HepG2 (cell line): ENCODE measurements around the gene PKD1L1. TPM values are rescaled to one million over a fixed set of nuclear protein-coding genes. Genes with fewer than 3 reads are reported as not detected.

Source experiments
- ATAC-seq: fragments of 200-7000 bp; cut with Tn5 transposase; 3 replicates; pipeline ENCODE4 v1.9.1; 2020; ENCODE audit warnings: mild to moderate bottlenecking, moderate library complexity
- BruUV-seq: library from RNA; stranded (reverse); fragments of 400-500 nt; replicated peaks from 2 replicates; lab custom pipeline; 2021; lab: Mats Ljungman, UMichigan
- CTCF ChIA-PET: fragments of 300-600 bp; formaldehyde crosslinking; extraction: SDS; loops from one replicate; lab custom pipeline; 2021; ENCODE audit warnings: low total read pairs, inconsistent platforms, low intra/inter-chr PET ratio; lab: Yijun Ruan, JAX
- POLR2A ChIA-PET: fragments of 350-600 bp; sonication (Branson Sonifier 250); formaldehyde crosslinking; loops from one replicate; lab custom pipeline; 2020; ENCODE audit warnings: antibody characterized with exemption, inconsistent platforms; lab: Yijun Ruan, JAX
- DNase-seq: peaks from one replicate; pipeline ENCODE4 v3.0.0-alpha.2; 2015; ENCODE audit warnings: low spot score
- FAIRE-seq: peaks from 3 replicates; lab custom pipeline; 2011; peaks lifted over from hg19 to GRCh38; lab: Jason Lieb, UNC
- H2AFZ ChIP-seq: one replicate; pipeline ENCODE4 v1.6.1; 2011; ENCODE audit warnings: low read length, inconsistent platforms
- H3K27ac ChIP-seq: fragments of 300-600 bp; 3 replicates; pipeline ENCODE4 v1.8.0; 2011; ENCODE audit warnings: mixed run types, mild to moderate bottlenecking, mixed read lengths, low read length, inconsistent platforms; ENCODE audit not compliant: insufficient read depth; ENCODE audit errors: extremely low read length
- H3K27me3 ChIP-seq, 2 experiments: fragments of 200-600 bp in 1 of 2; 2 replicates in 1 of 2; 3 replicates in 1 of 2; pipeline versions ENCODE4 v1.6.0 to v1.8.0; 2011; ENCODE audit warnings: low read length in 2 of 2, mild to moderate bottlenecking in 2 of 2, moderate library complexity in 2 of 2, inconsistent platforms in 1 of 2; ENCODE audit not compliant: insufficient read depth in 2 of 2, control insufficient read depth in 1 of 2
- H3K36me3 ChIP-seq, 2 experiments: fragments of 200-600 bp in 1 of 2; replicated peaks in 1 of 2; 2 replicates in 1 of 2; 3 replicates in 1 of 2; pipeline versions ENCODE4 v1.5.1 to v1.8.0; 2011; ENCODE audit warnings: low read length in 2 of 2, inconsistent platforms in 1 of 2; ENCODE audit not compliant: insufficient read depth in 2 of 2, control insufficient read depth in 1 of 2
- H3K4me1 ChIP-seq: 2 replicates; pipeline ENCODE4 v1.5.1; 2012; ENCODE audit warnings: low read length, inconsistent platforms; ENCODE audit not compliant: insufficient read depth
- H3K4me2 ChIP-seq: 2 replicates; pipeline ENCODE4 v1.6.0; 2011; ENCODE audit warnings: low read depth, low read length, inconsistent platforms
- H3K4me3 ChIP-seq, 3 experiments: fragments of 200-600 bp in 1 of 3; sonication (generic), shearing (Covaris generic) in 1 of 3; replicated peaks in 1 of 3; 2 replicates each; pipeline ENCODE4 v1.5.1; 2011 to 2016; ENCODE audit warnings: low read length in 3 of 3, inconsistent platforms in 2 of 3, low read depth in 2 of 3, mild to moderate bottlenecking in 2 of 3, control low read depth in 1 of 3, mixed read lengths in 1 of 3; ENCODE audit not compliant: insufficient read depth in 1 of 3
- H3K79me2 ChIP-seq: one replicate; pipeline ENCODE4 v1.6.1; 2011; ENCODE audit warnings: low read length, inconsistent platforms; ENCODE audit not compliant: insufficient read depth
- H3K9ac ChIP-seq: 2 replicates; pipeline ENCODE4 v1.6.0; 2011; ENCODE audit warnings: mild to moderate bottlenecking, low read depth, low read length, inconsistent platforms; ENCODE audit not compliant: insufficient read depth
- H3K9me3 ChIP-seq: 2 replicates; pipeline ENCODE4 v1.5.1; 2012; ENCODE audit warnings: mild to moderate bottlenecking, low read length
- H4K20me1 ChIP-seq: 2 replicates; pipeline ENCODE4 v1.6.0; 2011; ENCODE audit warnings: inconsistent platforms, mild to moderate bottlenecking, low read length, moderate library complexity; ENCODE audit not compliant: insufficient read depth
- MNT ChIP-seq: fragments of 450-650 bp; IDR thresholded peaks from 2 replicates; pipeline ENCODE4 v1.6.1; 2016
- RBM22 ChIP-seq: fragments of 200-400 bp; formaldehyde crosslinking; optimal IDR thresholded peaks from 2 replicates; pipeline ENCODE3; 2017; ENCODE audit warnings: mild to moderate bottlenecking, low read length, moderate library complexity
- WGBS: methylation state at CpG from one replicate; pipeline ENCODE4 v1.1.6; 2017; ENCODE audit warnings: low lambda C conversion rate; 5-methylcytosine and 5-hydroxymethylcytosine counted together
- in situ Hi-C: cut with HindIII; loops from 2 replicates; pipeline ENCODE4 v1.10.0; 2017; ENCODE audit warnings: low pct_unique_long_range_greater_than_20kb; ENCODE audit not compliant: extremely low pct_ligation_motif_present
- intact Hi-C: fragments of 100-400 bp; cut with micrococcal nuclease; formaldehyde crosslinking; loops from one replicate; pipeline ENCODE4 v1.10.0; 2022; ENCODE audit not compliant: unreplicated experiment
- polyA plus RNA-seq, 8 experiments: library from polyadenylated mRNA; depleted of rRNA in 3 of 8; stranded (reverse) in 7 of 8; unstranded in 1 of 8; fragments of >200 nt; fragmentation: Illumina TruSeq in 4 of 8; extraction: Trizol in 4 of 8; gene quantifications; 2 replicates each; pipeline versions ENCODE4 v1.2.1 to v1.2.3, GENCODE V29; 2011 to 2016; ENCODE audit warnings: low read depth in 4 of 8, missing spikeins in 1 of 8, mixed read lengths in 1 of 8; ENCODE audit not compliant: insufficient read depth in 1 of 8
- total RNA-seq, 5 experiments: library from RNA; depleted of rRNA; stranded (reverse); fragments of >200 nt; fragmentation: Illumina TruSeq; extraction: Trizol; gene quantifications; 2 replicates each; pipeline ENCODE4 v1.2.3, GENCODE V29; 2016; ENCODE audit warnings: low read depth in 1 of 5

PKD1L1 gene
- total and polyA plus RNA-seq, 2 of the 13 experiments (the other 11 are each of a cell fraction or from before 2014, with no cell fraction given): 0.01 TPM; not detected in 1

- no peak overlapping the region for H3K4me3 ChIP-seq
- in situ Hi-C loops (no loop called here), intact Hi-C loops (no loop called here)
- no TSS peak for BruUV-seq
- H3K27me3 ChIP-seq: no peaks in the 10 kb centered on the region
- H3K4me2 ChIP-seq: no peak overlapping the region
- H2AFZ ChIP-seq: no peak overlapping the region
- ChIA-PET CTCF (no interaction called here), POLR2A (no interaction called here)
- no peak overlapping the region for H3K27ac ChIP-seq
- no peaks in the 10 kb centered on the region for H4K20me1 ChIP-seq
- no peak for FAIRE-seq
- 40% methylated on average over 5 of the region's 5 CpGs for WGBS
- H3K9me3 ChIP-seq: no peaks in the 10 kb centered on the region
- ATAC-seq: no peak
- no peaks in the 10 kb centered on the region for H3K79me2 ChIP-seq
- no peaks in the 10 kb centered on the region for H3K4me1 ChIP-seq
- no peak for DNase-seq
- H3K9ac ChIP-seq: no peak overlapping the region
- H3K36me3 ChIP-seq: no peaks in the 10 kb centered on the region
- no peak for TF ChIP-seq MNT
Observed at GRCh38 chr7:47914717-47915615, 33.3 kb downstream of the PKD1L1 start.

DNA sequence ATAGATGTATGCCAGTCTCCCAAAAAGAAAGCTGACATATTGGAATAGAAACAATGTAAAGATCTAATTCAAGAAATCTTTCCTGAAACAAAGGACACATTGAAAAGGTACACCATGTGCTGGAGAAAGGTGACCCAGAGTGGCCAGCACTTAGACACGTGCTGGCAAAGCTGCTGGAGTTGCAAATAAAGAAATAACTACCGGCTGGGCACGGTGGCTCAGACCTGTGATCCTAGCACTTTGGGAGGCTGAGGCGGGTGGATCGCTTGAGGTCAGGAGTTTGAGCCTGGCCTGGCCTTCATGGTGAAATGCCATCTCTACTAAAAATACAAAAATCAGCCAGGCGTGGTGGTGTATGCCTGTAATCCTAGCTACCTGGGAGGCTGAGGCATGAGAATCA, 35.9 kb downstream of the PKD1L1 start:
- DNase-seq (no peak), FAIRE-seq (no peak)
- Histone ChIP-seq H3K4me2 (no peak overlapping the region), H3K79me2 (no peaks in the 10 kb centered on the region), H3K36me3 (no peaks in the 10 kb centered on the region), H4K20me1 (no peaks in the 10 kb centered on the region), H3K27ac (no peak overlapping the region)
- 39% methylated on average over 6 of the region's 6 CpGs for WGBS
- intact Hi-C loops (no loop called here), in situ Hi-C loops (no loop called here)
- TF ChIP-seq MNT (peak; percentile 87), RBM22 (no peak)
- TF ChIP-seq, all 625 proteins: peak for 1
- Histone ChIP-seq H3K4me3 (no peak overlapping the region), H2AFZ (no peak overlapping the region), H3K9me3 (no peaks in the 10 kb centered on the region), H3K27me3 (no peaks in the 10 kb centered on the region), H3K4me1 (peaks cover under 1% of the 10 kb centered on the region; the same call in 1 of the 2 replicates), H3K9ac (no peak overlapping the region)
- CTCF ChIA-PET: no interaction called here
- no peak for ATAC-seq
- POLR2A ChIA-PET: no interaction called here
- BruUV-seq: no TSS peak
